ENCODE measurements around the gene NEK10. TPM values are rescaled to one million over a fixed set of nuclear protein-coding genes. Genes with fewer than 3 reads are reported as not detected.

The NEK10 gene
- total RNA-seq, 2 experiments from 2014 or later: 0.67 to 0.79 TPM

DNA sequence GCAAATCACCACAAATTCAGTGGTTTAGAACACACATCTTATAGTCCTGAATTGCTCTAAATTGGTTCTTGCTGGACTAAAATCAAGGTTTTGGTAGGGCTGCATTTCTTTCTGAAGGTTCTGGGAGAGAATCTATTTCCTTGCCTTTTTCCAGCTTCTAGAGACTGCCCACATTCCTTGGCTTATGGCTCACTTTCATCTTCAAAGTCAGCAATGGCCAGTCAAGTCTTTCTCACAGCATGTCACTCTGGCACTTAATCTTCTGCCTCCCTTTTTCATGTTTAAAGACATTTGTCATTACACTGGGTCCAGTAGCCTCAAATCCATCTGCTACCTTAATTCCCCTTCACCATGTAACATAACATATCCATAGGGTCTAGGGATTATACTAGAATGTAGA lies 149.0 kb downstream of the NEK10 start:
- Mint-ChIP-seq H3K9me3 (no peaks in the 10 kb centered on the region), H3K36me3 (no peaks in the 10 kb centered on the region), H3K27me3 (no peaks in the 10 kb centered on the region), H3K27ac (no peak overlapping the region), H3K4me3 (no peak overlapping the region), H3K4me1 (peaks cover 6% of the 10 kb centered on the region)
- POLR2A ChIA-PET: no interaction called here
- ATAC-seq (ENCODE audit: low read depth): no peak
- no peak for DNase-seq

DNA sequence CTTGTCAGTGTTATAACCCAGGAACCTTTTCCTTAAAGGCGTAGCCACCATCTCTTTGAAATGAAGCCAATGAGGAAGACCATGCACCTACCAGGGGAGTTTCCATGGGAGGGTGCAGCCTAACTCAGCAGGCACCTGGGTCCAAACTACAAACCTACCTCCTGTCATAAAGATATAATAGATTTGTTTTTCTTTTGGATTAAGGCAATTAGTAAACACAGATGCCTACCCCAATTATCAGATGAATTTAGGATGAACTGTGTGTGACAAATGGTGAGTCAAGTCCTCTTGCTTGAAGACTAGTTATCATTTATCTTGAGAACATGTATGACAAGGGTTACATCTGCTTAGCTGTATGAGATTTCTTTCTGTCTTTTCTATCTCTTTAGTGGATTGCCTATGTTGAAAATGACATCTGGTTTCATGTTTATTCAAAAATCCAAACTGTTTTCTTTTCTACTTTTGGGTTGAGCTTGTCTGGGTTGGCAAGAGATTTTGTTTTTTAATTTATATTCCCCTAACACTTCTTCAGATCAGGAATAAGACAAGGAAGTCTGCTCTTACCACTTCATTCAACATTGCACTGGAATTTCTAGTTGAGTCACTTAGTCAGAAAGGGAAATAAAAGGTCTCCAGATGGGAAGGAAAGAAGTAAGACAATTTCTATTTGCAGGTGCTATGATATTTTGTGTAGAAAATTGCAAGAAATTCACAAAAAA lies 149.9 kb downstream of the NEK10 start:
- POLR2A ChIA-PET: no interaction called here
- Mint-ChIP-seq H3K9me3 (no peaks in the 10 kb centered on the region), H3K4me3 (no peak overlapping the region), H3K36me3 (no peaks in the 10 kb centered on the region), H3K4me1 (peaks cover 6% of the 10 kb centered on the region), H3K27ac (no peak overlapping the region), H3K27me3 (no peaks in the 10 kb centered on the region)
- no peak for DNase-seq
- ATAC-seq (ENCODE audit: low read depth): no peak

DNA sequence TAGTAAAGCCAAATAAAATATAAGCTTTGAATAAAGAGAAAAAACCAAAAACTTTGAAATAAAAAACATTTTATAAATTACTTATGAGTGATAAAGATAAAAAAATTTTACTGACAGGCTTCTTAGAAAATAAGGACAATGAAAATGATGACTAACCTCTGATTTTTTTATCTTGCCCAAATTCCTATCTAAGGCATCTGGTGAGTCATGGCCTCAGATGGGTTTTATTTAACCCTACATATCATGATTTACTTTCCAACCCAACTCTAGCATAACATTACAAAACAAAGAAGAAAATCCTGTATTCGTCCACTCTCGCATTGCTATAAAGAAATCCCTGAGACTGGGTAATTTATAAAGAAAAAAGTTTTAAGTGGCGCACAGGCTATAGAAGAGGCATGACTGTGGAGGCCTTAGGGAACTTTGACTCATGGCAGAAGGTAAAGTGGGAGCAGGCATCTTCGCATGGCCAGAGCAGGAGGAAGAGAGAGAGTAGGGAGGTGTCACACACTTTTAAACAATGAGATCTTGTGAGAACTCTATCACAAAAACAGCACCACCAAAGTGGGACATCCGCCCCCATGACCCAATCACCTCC lies 152.1 kb downstream of the NEK10 start:
- POLR2A ChIA-PET: no interaction called here
- H3K27me3 Mint-ChIP-seq: no peaks in the 10 kb centered on the region
- DNase-seq (no peak), ATAC-seq (ENCODE audit: low read depth) (no peak)
- no peaks in the 10 kb centered on the region for H3K36me3 Mint-ChIP-seq
- H3K27ac Mint-ChIP-seq: no peak overlapping the region
- H3K9me3 Mint-ChIP-seq: no peaks in the 10 kb centered on the region
- H3K4me1 Mint-ChIP-seq: no peaks in the 10 kb centered on the region
- no peak overlapping the region for H3K4me3 Mint-ChIP-seq

GRCh38 chr3:27216295-27216855 lies 152.8 kb downstream of the NEK10 start:
- Mint-ChIP-seq H3K9me3 (no peaks in the 10 kb centered on the region), H3K36me3 (no peaks in the 10 kb centered on the region), H3K4me1 (no peaks in the 10 kb centered on the region), H3K27me3 (no peaks in the 10 kb centered on the region), H3K4me3 (no peak overlapping the region), H3K27ac (no peak overlapping the region)
- DNase-seq: no peak
- ATAC-seq (ENCODE audit: low read depth): no peak
- POLR2A ChIA-PET: no interaction called here

GRCh38 chr3:27213450-27213849 lies 155.7 kb downstream of the NEK10 start:
- Mint-ChIP-seq H3K9me3 (no peaks in the 10 kb centered on the region), H3K4me3 (no peak overlapping the region), H3K36me3 (no peaks in the 10 kb centered on the region), H3K27ac (no peak overlapping the region), H3K27me3 (no peaks in the 10 kb centered on the region), H3K4me1 (no peaks in the 10 kb centered on the region)
- no peak for DNase-seq
- ATAC-seq (ENCODE audit: low read depth): no peak
- POLR2A ChIA-PET: no interaction called here

DNA sequence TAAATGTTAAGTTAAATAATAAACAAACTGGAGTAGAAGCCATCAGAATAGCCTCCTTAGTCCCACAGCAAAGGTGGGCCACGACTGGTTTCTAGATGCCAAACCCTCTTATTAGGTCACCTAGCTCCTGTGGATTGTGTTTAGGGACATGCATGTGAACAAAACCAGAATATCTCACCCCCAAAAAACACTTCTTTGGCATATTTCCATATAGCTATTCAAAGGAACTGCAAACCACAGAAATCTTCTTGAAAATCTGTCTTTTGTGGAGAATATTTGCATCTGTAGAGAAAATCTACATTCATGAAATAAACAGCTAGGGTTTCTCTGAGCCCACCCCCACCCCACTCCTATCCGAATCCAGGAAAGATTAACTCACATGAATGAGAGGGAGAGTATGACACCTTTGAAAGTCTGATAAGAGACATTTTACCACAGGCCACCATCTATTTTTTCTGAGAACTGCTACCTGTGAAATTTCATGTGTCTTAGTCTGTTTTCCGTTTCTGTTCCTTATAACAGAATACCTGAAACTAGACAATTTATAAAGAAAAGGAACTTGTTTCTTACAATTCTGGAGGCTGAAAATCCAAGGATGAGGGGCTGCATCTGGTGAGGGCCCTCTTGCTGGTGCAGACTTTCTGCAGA lies 159.4 kb downstream of the NEK10 start:
- H3K4me3 Mint-ChIP-seq: no peak overlapping the region
- ATAC-seq (ENCODE audit: low read depth) (no peak), DNase-seq (no peak)
- POLR2A ChIA-PET: no interaction called here
- no peaks in the 10 kb centered on the region for H3K9me3 Mint-ChIP-seq
- H3K27ac Mint-ChIP-seq: no peak overlapping the region
- H3K36me3 Mint-ChIP-seq: no peaks in the 10 kb centered on the region
- no peaks in the 10 kb centered on the region for H3K27me3 Mint-ChIP-seq
- H3K4me1 Mint-ChIP-seq: no peaks in the 10 kb centered on the region

DNA sequence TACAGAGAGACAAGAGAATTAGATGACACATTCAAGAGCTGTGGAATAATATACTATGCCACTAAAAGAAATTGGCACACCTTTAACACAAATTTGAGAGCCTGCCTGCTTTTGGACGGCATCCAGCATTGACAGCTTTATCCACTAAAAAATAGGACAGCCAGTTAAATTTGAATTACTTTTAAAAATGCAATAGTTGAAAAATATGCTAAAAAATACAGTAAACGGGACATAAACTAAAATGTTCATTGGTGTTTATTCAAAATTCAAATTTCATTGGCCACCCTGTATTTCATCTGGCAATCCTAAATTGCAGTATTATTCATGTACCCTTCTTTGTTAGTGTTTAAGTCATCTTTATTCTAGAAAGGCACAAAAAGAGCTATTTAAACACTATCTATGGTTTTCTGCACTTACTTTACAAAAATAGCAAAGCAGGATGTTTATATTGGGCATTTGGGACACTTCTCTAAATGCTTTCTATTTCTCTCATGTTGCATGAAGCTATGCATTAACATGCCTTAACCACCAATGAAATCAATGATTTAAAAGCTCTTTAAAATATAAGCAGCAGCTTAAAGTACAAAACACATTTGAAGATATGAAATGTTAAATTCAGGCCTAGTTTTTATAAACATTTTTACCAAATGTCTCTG lies 160.1 kb downstream of the NEK10 start:
- no peak for DNase-seq
- H3K4me3 Mint-ChIP-seq: no peak overlapping the region
- H3K27ac Mint-ChIP-seq: no peak overlapping the region
- H3K36me3 Mint-ChIP-seq: no peaks in the 10 kb centered on the region
- no peak for ATAC-seq (ENCODE audit: low read depth)
- no peaks in the 10 kb centered on the region for H3K4me1 Mint-ChIP-seq
- H3K27me3 Mint-ChIP-seq: no peaks in the 10 kb centered on the region
- no peaks in the 10 kb centered on the region for H3K9me3 Mint-ChIP-seq
- POLR2A ChIA-PET: no interaction called here

- ATAC-seq (ENCODE audit: low read depth): no peak
- peaks cover 2% of the 10 kb centered on the region for H3K9me3 Mint-ChIP-seq
- H3K4me1 Mint-ChIP-seq: peaks cover 2% of the 10 kb centered on the region
- no peaks in the 10 kb centered on the region for H3K36me3 Mint-ChIP-seq
- POLR2A ChIA-PET: no interaction called here
- H3K4me3 Mint-ChIP-seq: no peak overlapping the region
- H3K27ac Mint-ChIP-seq: no peak overlapping the region
- no peak for DNase-seq
- H3K27me3 Mint-ChIP-seq: no peaks in the 10 kb centered on the region
Observed at GRCh38 chr3:27202959-27203358, 166.2 kb downstream of the NEK10 start.

GRCh38 chr3:27201492-27201891 lies 167.7 kb downstream of the NEK10 start:
- Mint-ChIP-seq H3K36me3 (no peaks in the 10 kb centered on the region), H3K27me3 (no peaks in the 10 kb centered on the region), H3K4me3 (no peak overlapping the region), H3K4me1 (peaks cover 2% of the 10 kb centered on the region), H3K9me3 (peaks cover 2% of the 10 kb centered on the region), H3K27ac (no peak overlapping the region)
- POLR2A ChIA-PET: no interaction called here
- ATAC-seq (ENCODE audit: low read depth) (no peak), DNase-seq (no peak)

DNA sequence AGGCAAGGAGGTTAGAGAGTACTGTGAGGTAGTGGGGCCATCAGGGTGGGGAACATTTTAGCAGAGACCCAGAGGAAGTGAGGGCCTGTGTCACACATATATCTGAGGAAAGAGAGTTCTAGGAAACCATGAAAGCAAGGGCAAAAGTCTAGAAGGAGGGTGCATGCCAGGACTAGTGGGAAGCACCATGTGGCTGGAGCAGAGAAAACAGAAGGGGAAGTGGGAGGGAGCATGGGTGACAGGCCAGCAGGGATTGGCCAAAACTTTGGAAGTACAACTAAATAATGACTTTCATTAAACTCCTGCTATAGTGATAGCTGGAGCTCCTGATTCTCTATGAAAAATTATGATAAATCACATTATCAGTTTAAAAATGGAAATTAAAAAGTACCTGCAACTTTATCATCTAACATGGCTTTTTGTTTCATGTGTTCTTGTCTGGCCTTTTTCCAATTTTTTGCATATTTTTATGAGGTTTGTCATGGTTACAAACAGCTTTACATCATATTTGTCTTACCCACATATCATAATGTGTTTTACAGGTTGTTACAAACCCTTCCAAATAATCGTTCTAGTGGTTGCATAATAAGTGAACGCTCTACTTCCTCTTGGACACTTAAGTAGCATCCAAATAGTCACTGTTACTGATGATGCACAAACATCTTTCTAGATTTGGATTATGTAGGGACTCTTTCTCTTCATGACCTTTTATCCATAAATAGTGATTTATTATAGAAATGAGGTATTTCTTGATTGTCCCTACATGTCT lies 168.3 kb downstream of the NEK10 start:
- Mint-ChIP-seq H3K27me3 (no peaks in the 10 kb centered on the region), H3K4me3 (no peak overlapping the region), H3K9me3 (peaks cover 2% of the 10 kb centered on the region), H3K36me3 (no peaks in the 10 kb centered on the region), H3K27ac (no peak overlapping the region), H3K4me1 (peaks cover 2% of the 10 kb centered on the region)
- POLR2A ChIA-PET: no interaction called here
- ATAC-seq (ENCODE audit: low read depth): no peak
- DNase-seq: no peak

DNA sequence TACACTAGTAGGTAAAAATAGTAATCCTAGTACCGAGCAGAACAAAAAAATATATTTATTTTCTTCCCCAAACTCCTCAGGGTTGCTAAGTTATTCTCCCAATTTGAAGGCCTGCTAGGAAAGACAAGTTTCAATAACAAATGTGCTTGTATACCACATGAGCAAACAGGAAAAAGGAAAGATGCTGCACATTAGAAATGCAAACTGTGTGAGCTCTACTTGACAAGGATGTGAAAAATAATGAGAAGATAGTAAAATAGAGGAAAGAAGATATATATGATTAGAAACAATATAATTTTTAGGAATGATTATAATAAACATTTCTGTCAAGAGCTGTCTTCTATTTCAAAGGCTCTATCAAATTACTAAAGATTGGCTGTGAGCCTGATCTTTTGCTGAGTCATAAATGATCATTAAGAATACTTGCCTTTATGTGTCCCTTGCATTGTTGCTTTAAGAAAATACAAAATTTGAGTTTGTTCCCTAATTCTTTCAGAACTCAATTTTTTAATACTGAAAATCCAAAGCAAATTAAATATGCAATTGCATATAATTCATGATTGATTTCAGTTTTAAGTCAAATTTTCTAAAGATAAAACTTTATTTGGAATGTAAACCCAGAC lies 174.2 kb downstream of the NEK10 start:
- ATAC-seq (ENCODE audit: low read depth): no peak
- H3K4me1 Mint-ChIP-seq: no peaks in the 10 kb centered on the region
- H3K36me3 Mint-ChIP-seq: no peaks in the 10 kb centered on the region
- peaks cover 2% of the 10 kb centered on the region for H3K9me3 Mint-ChIP-seq
- H3K4me3 Mint-ChIP-seq: no peak overlapping the region
- H3K27ac Mint-ChIP-seq: no peak overlapping the region
- no peaks in the 10 kb centered on the region for H3K27me3 Mint-ChIP-seq
- DNase-seq: no peak
- POLR2A ChIA-PET: no interaction called here

- DNase-seq (no peak), ATAC-seq (ENCODE audit: low read depth) (no peak)
- H3K4me1 Mint-ChIP-seq: no peaks in the 10 kb centered on the region
- no peaks in the 10 kb centered on the region for H3K27me3 Mint-ChIP-seq
- no peaks in the 10 kb centered on the region for H3K9me3 Mint-ChIP-seq
- H3K4me3 Mint-ChIP-seq: no peak overlapping the region
- POLR2A ChIA-PET: no interaction called here
- H3K27ac Mint-ChIP-seq: no peak overlapping the region
- no peaks in the 10 kb centered on the region for H3K36me3 Mint-ChIP-seq
Observed at GRCh38 chr3:27193056-27193455, 176.1 kb downstream of the NEK10 start.

DNA sequence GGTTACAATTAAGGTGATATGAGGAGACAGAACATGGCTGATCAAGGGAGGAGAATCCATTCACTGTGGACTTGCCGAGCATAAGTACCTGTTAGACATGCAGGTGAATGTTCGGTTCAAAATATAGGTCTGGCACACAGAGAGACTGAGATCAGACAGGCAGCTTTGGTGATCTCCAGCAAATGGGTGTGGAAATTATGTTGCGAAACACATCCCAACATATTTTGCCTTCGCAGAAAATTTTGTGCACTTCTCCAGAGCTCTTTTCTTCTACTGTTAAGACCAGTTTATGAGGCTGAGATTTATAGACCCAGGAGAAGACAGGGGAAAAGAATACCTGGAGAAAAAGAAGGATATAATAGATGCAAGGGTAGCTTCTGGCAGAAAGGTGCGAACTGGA lies 183.2 kb downstream of the NEK10 start:
- ATAC-seq (ENCODE audit: low read depth) (no peak), DNase-seq (no peak)
- Mint-ChIP-seq H3K4me3 (no peak overlapping the region), H3K36me3 (no peaks in the 10 kb centered on the region), H3K4me1 (no peaks in the 10 kb centered on the region), H3K27me3 (no peaks in the 10 kb centered on the region), H3K9me3 (no peaks in the 10 kb centered on the region), H3K27ac (no peak overlapping the region)
- POLR2A ChIA-PET: no interaction called here
